MG63 (cell line): ENCODE measurements around the gene LMF1. TPM values are rescaled to one million over a fixed set of nuclear protein-coding genes. Genes with fewer than 3 reads are reported as not detected.
"Not testable (repeated sequence)": the region's sequence is repeated elsewhere in the genome, so short reads cannot be mapped to it uniquely, and the experiment has no call there.

Source experiments
- DNase-seq: peaks from one replicate; pipeline ENCODE4 v3.0.0-alpha.2; 2020
- H3K27me3 ChIP-seq: fragments of 250-450 bp; sonication (Bioruptor Pico); 2 replicates; pipeline ENCODE4 v1.5.1; 2020; ENCODE audit warnings: mild to moderate bottlenecking, moderate library complexity
- H3K36me3 ChIP-seq: fragments of 250-450 bp; sonication (Bioruptor Pico); 2 replicates; pipeline ENCODE4 v1.5.1; 2020; ENCODE audit warnings: mild to moderate bottlenecking, moderate library complexity
- H3K4me3 ChIP-seq: fragments of 250-450 bp; sonication (Bioruptor Pico); 2 replicates; pipeline ENCODE4 v1.5.1; 2020; ENCODE audit warnings: mild to moderate bottlenecking, moderate library complexity
- H3K9me3 ChIP-seq: fragments of 250-450 bp; sonication (Bioruptor Pico); 2 replicates; pipeline ENCODE4 v1.5.1; 2020; ENCODE audit warnings: mild to moderate bottlenecking, moderate library complexity
- total RNA-seq: library from RNA; depleted of rRNA; stranded (reverse); fragments of >200 nt; shearing (Covaris generic); gene quantifications from 2 replicates; pipeline ENCODE4 v1.2.3, GENCODE V29; 2014; ENCODE audit warnings: low replicate concordance

Gene LMF1
- total RNA-seq, 1 experiment from 2014 or later = 11.1 TPM

DNA sequence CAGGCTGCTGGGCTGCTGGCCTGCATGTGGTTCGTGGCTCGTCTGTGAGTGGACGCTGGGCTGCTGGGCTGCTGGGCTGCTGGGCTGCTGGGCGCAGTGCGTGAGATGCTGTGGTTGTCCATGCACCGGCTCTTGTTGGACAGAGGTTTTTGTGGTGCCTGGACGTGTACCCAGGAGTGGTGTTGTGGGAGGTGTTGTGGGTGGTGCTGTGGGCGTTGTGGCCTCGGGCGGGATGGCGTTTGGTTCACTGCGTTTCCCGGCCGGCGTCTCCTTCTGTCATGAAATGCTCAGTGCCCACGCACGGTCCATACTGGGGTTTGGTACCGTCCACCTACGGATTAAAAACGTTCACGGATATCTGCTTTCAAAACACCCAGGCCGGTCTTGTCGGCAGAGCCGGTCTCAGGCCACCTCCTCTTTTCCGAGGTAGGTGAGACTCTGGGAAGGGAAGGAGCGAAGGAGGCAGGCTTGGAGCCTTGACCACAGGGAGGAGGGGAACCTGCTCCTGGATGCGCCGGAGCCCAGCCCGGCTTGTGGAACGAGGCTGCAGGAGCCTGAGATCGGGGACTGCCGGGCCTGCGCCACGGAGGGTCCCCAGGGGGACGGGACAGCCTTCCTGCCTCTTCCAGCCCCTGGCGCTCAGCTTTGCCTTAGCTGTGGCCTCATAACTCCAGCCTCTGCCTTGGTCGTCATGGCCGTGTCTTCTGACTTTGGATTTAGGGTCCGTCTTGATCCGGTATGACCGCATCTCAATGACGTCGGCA, 140.5 kb downstream of the LMF1 start:
- Histone ChIP-seq H3K4me3 (no peak overlapping the region), H3K36me3 (no peaks in the 10 kb centered on the region), H3K9me3 (peaks cover 7% of the 10 kb centered on the region; the same call in 1 of the 2 replicates), H3K27me3 (peaks cover 20% of the 10 kb centered on the region)
- DNase-seq = no peak

DNA sequence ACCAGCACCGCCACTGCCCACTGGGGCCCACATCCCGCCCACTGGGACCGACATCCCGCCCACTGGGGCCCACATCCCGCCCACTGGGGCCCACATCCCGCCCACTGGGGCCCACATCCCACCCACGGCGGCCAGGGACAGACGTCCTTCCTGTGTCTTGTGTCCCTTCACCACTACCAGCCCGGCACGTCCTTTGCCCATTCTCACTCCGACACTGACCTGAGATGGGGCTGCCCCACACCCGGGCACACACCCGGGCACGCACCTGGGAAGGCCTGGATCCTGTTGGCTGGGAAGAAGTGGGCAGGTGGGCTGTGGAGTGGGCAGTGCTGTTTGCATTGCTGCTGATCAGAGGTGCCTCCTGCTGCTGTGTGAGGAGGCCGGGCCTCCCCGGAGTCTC, 141.9 kb downstream of the LMF1 start:
- no peak overlapping the region for H3K4me3 ChIP-seq
- peaks cover 1% of the 10 kb centered on the region; the same call in 1 of the 2 replicates for H3K9me3 ChIP-seq
- DNase-seq = no peak
- peaks cover 20% of the 10 kb centered on the region for H3K27me3 ChIP-seq
- H3K36me3 ChIP-seq = no peaks in the 10 kb centered on the region

DNA sequence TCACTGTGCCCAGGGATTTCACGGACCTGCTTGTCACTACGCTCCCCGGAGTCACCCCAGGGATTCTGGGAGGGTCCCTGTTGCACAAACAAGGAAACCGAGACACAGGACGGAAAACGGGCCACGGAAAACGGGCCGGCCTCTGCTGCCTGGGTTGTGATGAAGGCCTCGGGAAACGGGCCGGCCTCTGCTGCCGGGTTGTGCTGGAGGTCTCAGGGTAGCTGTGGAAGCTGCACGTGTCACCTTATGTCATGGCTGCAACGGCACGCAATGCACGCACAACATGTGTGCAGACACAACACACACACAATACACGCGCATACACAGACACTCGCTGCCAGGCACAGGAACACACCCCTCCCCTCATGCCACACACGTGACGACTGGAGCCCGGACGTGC, 143.3 kb downstream of the LMF1 start:
- Histone ChIP-seq H3K9me3 (no peaks in the 10 kb centered on the region), H3K4me3 (no peak overlapping the region), H3K27me3 (peaks cover 8% of the 10 kb centered on the region; the same call in 1 of the 2 replicates), H3K36me3 (no peaks in the 10 kb centered on the region)
- no peak for DNase-seq

DNA sequence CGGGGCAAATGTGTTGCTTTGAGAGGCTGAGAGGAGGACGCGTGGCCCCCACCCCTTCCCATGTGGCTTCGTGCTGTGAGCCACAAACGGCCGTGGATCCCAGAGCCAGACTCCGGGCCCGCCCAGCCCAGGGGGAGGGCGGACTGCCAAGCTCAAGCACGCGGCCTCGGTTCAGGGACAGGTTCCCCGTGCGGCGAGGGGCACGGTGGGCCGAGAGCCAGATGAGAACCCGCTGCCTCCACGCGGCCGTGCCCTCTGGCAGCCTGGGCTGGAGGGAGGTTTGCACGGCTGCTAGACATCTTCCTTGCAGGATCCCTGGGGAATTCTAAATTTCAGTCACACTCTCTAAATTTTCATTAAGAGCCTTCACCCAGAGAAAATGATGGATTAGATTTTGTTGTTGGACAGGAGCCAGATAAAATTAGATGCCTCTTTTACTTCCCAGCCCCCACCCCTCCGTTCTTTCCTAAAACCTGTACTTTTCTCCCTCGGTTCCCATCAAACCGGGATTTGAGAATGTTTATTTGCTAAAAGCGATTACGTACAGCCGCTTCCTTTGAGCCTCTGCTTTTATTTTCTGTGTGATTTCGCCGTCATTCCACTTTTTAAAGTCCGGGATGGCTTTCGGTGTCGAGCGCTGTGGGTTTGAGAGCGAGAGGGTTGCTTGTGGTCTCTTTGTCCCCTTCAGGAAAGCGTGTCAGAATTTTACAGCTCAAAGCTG, 145.3 kb downstream of the LMF1 start:
- no peaks in the 10 kb centered on the region for H3K9me3 ChIP-seq
- no peaks in the 10 kb centered on the region for H3K36me3 ChIP-seq
- peak; percentile 18 for DNase-seq
- H3K27me3 ChIP-seq = peaks cover 9% of the 10 kb centered on the region
- no peak overlapping the region for H3K4me3 ChIP-seq

DNA sequence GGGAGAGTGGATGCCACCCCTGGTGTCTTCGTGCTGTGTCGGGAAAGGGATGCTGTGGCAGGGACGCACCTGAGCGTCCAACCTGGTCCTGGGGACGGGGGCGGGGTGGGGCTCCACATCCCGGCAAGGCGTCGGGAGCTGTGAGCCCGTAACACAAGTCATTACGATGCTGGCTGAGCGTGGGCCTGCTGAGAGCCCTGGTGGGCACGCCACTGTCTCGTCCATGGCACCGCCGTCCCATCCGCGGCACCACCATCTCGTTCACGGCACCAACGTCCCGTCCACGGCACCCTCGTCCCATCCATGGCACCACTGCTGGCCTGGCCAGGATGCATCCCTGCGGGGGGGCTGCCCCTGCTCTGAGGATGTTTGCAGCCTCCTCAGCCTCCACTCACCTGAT, 146.2 kb downstream of the LMF1 start:
- H3K36me3 ChIP-seq = no peaks in the 10 kb centered on the region
- no peak for DNase-seq
- H3K9me3 ChIP-seq = no peaks in the 10 kb centered on the region
- peaks cover 11% of the 10 kb centered on the region for H3K27me3 ChIP-seq
- H3K4me3 ChIP-seq = no peak overlapping the region

DNA sequence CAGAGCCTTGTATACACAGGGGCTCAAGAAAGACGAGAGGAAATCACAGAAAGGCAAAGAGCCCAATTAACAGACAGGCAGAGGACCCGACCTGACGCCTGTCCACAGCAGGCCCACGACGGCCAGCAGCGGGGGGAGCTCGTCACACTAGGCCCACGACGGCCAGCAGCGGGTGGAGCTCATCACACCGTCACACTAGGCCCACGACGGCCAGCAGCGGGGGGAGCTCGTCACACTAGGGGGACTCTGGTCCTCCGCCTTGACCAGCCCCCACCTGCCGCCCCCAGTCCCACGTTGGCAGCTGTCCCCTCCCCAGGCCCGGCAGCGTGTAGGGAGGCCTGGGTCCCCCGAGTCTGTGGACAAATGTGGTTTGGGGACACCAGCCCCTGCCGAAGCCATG, 146.6 kb downstream of the LMF1 start:
- Histone ChIP-seq H3K4me3 (no peak overlapping the region), H3K27me3 (peaks cover 11% of the 10 kb centered on the region), H3K36me3 (no peaks in the 10 kb centered on the region), H3K9me3 (no peaks in the 10 kb centered on the region)
- DNase-seq = no peak

DNA sequence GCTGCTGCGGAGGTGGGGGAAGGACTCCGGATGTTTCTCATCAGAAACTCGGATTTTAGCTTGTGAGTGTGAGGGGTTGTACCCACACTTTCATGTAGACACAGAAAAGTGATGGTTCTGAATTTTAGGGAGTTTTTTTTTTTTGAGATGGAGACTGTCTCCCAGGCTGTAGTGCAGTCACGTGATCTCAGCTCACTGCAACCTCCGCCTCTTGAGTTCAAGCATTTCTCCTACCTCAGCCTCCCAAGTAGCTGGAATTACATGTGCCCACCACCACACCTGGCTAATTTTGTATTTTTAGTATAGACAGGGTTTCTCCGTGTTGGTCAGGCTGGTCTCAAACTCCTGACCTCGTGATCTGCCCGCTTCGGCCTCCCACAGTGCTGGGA, 147.9 kb downstream of the LMF1 start:
- no peaks in the 10 kb centered on the region for H3K36me3 ChIP-seq
- H3K27me3 ChIP-seq = peaks cover 17% of the 10 kb centered on the region
- no peak overlapping the region for H3K4me3 ChIP-seq
- H3K9me3 ChIP-seq = no peaks in the 10 kb centered on the region
- no peak for DNase-seq

DNA sequence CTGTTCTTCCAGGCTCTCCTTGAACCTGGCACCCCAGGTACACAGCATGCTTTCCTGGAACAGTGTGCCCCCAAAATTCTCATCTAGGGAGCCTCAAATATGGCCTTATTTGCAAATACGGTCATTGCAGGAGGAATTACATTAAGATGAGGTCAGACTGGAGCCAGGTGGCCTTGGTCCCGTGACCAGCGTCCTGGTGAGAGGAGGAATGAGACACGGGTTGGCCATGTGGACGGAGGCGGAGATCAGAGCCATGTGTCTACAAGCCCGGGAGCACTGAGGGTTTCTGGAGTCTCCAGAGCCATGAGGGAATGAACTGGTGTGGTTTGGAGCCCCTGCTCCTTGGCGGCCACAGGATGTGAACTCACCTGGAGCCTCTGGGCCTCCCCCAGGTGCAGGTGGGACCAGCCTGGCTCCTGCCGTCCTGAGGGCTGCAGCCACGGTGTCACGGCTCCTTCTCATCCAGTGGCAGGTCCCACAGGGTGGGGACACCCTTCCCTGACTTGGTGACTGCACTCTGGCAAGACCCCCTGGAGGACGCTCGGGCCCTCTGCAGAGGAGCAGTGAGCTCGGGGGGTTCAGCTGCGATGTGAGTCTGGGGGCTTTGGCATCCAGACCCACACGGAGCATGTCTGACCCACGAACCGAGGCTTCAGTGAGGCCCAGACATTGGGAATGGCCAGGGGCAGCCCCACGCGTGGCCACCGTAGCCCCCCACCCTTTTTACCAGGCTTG, 148.4 kb downstream of the LMF1 start:
- H3K9me3 ChIP-seq = no peaks in the 10 kb centered on the region
- H3K27me3 ChIP-seq = peaks cover 21% of the 10 kb centered on the region
- no peaks in the 10 kb centered on the region for H3K36me3 ChIP-seq
- no peak overlapping the region for H3K4me3 ChIP-seq
- DNase-seq = no peak

DNA sequence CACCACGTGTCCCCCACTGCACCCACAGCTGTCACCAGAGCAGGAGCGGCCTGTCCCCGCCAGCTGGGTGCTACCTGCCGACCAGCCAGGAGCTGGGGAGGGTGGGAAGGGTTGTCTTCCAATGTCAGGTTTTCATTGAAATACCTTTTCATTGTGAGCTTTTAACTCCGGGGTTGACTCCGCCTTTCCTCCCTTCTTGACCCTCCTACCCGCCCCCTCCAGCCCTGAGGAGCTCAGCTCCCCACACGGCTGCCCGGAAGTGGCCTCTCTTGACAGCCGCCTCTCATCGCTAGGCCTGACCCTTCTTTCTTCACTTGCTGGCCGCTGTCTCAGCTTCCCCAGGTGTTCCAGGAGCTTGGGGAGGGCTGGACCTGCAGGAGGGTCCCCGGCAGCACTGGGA, 149.0 kb downstream of the LMF1 start:
- DNase-seq = no peak
- H3K36me3 ChIP-seq = no peaks in the 10 kb centered on the region
- H3K9me3 ChIP-seq = no peaks in the 10 kb centered on the region

DNA sequence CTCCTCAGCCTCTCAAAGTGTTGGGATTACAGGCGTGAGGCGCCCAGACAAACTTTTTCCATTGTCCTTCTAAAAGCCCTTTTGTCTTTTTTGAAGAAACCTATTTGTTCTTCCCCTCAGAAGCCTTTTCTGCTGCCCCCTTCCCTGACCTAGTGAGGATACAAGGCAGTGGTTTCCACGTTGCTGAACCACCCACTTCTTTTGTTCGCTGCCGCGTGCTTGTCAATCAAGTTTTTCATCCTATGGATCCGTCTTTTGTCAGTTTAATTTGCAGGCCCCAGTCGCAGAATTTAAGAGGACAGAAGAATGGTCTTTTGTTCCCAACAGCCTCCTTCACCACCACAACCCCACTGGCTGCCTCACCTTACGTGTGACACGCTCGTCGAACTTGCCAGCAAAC, 150.0 kb downstream of the LMF1 start:
- Histone ChIP-seq H3K4me3 (no peak overlapping the region), H3K9me3 (no peaks in the 10 kb centered on the region), H3K36me3 (no peaks in the 10 kb centered on the region), H3K27me3 (peaks cover 27% of the 10 kb centered on the region)
- DNase-seq = no peak

More for the DNA sequence above, 149.0 kb downstream of the LMF1 start:
- H3K4me3 ChIP-seq = no peak overlapping the region
- peaks cover 27% of the 10 kb centered on the region for H3K27me3 ChIP-seq

DNA sequence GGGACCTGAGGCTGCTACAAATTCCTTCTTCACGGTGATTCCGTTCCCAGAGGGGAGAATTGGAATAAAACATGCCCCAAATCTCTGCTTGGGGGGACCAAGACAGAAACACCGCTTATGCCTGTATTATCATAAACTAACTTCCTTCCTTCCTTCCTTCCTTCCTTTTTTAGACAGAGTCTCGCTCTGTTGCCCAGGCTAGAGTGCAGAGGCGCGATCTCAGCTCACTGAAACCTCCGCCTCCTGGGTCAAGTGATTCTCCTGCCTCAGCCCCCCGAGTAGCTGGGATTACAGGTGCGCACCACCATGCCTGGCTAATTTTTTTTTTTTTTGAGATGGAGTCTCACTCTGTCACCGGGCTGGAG, 150.8 kb downstream of the LMF1 start:
- H3K27me3 ChIP-seq = peaks cover 22% of the 10 kb centered on the region
- not testable (repeated sequence) for H3K36me3 ChIP-seq, DNase-seq, H3K9me3 ChIP-seq, H3K4me3 ChIP-seq

DNA sequence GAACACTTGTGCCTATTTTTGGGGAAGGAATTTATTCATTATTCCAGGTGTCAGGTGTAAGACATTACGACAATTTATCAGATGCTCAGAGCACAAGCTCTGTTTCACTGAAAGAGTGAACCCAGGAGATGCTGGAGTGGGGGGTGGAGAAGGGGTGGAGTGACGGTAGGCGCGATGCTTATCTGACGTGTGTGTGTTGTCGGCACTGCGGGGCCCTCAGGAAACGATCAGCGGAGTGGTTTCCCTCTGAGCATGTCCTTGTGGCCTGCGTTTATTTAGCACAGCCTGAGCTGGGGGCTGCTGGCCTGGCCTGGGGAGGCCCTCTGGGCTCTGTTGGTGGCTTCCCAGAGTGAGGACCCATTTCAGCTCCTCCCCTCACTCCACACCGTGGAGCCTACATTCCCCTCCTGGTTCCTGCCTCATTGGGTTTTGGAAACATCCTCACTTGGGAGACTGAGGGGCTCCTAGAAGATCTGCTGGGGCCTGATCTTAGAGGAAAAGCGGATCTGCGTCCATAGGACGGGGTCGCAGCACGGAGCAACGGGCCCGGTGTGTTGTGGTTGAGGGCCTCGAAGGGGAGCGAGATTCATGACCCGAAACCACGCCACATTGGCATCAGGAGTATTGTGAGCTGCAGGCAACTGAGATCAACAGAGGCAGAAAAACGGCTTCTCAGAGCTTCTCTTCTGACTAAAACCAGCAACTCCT, 151.3 kb downstream of the LMF1 start:
- H3K36me3 ChIP-seq = no peaks in the 10 kb centered on the region
- peaks cover 22% of the 10 kb centered on the region for H3K27me3 ChIP-seq
- DNase-seq = no peak
- H3K9me3 ChIP-seq = no peaks in the 10 kb centered on the region
- no peak overlapping the region for H3K4me3 ChIP-seq

DNA sequence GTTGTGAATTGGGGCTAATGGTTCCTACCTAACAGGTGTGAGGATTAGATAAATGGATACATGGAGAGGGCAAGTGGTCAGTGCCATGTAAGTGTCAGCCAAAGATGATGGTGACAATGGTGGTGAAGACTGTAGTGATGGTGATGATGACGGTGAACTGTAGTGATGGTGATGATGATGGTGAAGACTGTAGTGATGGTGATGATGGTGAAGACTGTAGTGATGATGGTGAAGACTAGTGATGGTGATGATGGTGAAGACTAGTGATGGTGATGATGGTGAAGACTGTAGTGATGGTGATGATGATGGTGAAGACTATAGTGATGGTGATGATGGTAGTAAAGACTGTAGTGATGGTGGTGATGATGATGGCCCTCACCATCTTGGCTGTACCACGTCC, 152.2 kb downstream of the LMF1 start:
- no peak for DNase-seq
- Histone ChIP-seq H3K4me3 (no peak overlapping the region), H3K36me3 (no peaks in the 10 kb centered on the region), H3K9me3 (no peaks in the 10 kb centered on the region), H3K27me3 (peaks cover 22% of the 10 kb centered on the region)

DNA sequence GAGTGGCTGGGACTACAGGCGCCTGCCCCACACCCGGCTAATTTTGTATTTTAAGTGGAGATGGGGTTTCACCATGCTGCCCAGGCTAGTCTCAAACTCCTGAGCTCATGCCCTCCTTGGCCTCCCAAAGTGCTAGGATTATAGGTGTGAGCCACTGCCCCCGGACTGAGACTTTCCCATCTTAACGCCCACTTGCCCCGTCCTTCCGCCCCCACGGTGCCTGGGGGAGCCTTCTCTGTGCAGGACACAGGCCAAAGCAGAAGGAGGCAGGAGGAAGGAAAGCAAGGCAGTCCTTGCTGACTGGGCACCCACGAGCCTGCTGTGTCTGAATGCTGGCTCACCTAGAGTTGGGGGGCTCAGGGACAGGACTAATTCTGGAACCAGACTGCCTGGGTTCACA, 152.7 kb downstream of the LMF1 start:
- no peaks in the 10 kb centered on the region for H3K9me3 ChIP-seq
- H3K27me3 ChIP-seq = peaks cover 22% of the 10 kb centered on the region
- H3K4me3 ChIP-seq = no peak overlapping the region
- H3K36me3 ChIP-seq = no peaks in the 10 kb centered on the region
- DNase-seq = no peak

DNA sequence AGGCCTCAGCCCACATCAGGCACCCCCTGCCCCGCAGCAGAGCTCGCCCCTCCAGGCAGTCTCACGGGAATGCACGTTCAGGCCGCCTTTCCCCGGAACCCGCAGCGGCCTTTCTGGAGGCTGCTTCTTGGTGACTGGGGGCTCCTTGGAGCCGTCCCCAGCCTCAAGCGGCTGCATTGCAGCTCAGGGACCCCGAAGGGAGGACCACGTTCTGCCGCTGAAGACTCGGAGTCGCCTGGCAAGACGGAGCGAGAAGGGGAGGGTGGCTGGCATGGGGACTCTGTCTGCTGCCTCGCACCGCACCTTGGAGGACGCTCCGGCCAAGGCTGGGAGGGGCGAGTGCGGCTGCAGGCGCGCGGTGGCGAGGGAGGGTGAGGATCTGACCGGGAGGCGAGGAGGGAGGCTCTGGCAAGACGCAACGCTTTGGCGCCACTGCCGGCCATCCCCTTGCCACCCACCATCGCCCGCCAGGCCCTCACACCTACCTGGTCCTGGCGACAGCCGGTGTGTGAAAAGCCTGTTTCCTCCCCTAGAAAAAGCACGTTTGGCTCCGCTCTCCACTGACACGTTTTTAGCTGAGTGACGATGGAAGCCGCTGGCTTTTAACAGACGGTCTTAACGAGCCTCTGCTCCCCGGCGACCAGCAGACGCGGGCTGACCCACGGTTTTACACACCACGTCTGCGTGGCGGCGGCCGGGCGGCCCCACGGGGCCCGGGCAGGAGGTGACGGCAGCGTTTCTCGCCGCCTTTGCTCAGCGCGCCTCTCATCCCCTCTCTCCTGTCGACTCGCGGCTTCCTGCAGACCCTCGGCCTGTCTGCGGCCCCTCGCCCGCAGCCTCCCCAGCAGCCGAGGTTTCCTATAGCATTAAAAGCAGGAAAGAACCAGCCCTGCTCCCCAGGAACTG, 153.5 kb downstream of the LMF1 start:
- no peak overlapping the region for H3K4me3 ChIP-seq
- H3K9me3 ChIP-seq = no peaks in the 10 kb centered on the region
- no peak for DNase-seq
- no peaks in the 10 kb centered on the region for H3K36me3 ChIP-seq
- peaks cover 22% of the 10 kb centered on the region for H3K27me3 ChIP-seq

DNA sequence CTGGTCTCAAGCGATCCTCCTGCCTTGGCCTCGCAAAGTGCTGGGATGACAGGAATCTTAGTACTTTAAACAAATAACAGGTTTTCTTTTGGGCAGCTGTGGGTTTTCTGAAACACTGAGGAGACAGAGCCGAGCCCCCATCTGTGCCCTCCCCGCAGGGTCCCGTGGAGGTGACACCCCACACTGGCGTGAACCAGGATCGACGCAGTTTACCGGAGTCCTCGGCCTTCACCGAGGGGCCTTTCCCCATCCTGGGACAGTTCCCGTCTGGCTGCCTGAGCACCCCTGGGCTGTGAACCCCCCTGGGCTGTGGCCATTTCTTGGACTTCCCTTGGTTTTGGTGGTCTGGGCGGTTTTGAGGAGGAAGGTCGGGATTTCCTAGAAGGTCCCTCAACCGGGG, 154.9 kb downstream of the LMF1 start:
- Histone ChIP-seq H3K27me3 (peaks cover 20% of the 10 kb centered on the region), H3K4me3 (no peak overlapping the region), H3K36me3 (no peaks in the 10 kb centered on the region), H3K9me3 (no peaks in the 10 kb centered on the region)
- DNase-seq = no peak
